PC-9 (cell line): ENCODE measurements around the gene LRRC7. TPM values are rescaled to one million over a fixed set of nuclear protein-coding genes. Genes with fewer than 3 reads are reported as not detected.

ENCODE experiments used
- BruUV-seq: library from RNA; stranded (reverse); fragments of 400-500 nt; replicated peaks from 2 replicates; lab custom pipeline; 2021; lab: Mats Ljungman, UMichigan
- CTCF ChIA-PET: fragments of 300-600 bp; sonication (Branson Sonifier 250); formaldehyde crosslinking; loops from one replicate; lab custom pipeline; 2022; ENCODE audit warnings: antibody characterized with exemption; lab: Charles Lee
- POLR2A ChIA-PET: fragments of 300-600 bp; sonication (Branson Sonifier 250); formaldehyde crosslinking; loops from one replicate; lab custom pipeline; 2022; ENCODE audit warnings: antibody characterized with exemption; ENCODE audit not compliant: unreplicated experiment; lab: Charles Lee
- DNase-seq, 2 experiments: peaks; one replicate each; pipeline versions ENCODE4 v3.0.0 to v3.0.0-alpha.2; 2015 to 2022; ENCODE audit warnings: mixed read lengths in 1 of 2
- H2AFZ ChIP-seq: fragments of 200-600 bp; sonication (generic); 2 replicates; pipeline ENCODE4 v1.8.1; 2017; ENCODE audit warnings: antibody characterized with exemption
- H3F3A ChIP-seq: fragments of 200-600 bp; sonication (generic); 2 replicates; pipeline ENCODE4 v1.8.1; 2017; ENCODE audit warnings: antibody characterized with exemption, mild to moderate bottlenecking, low read depth; ENCODE audit not compliant: insufficient read depth
- H3K27ac ChIP-seq: fragments of 200-600 bp; sonication (generic); 2 replicates; pipeline ENCODE4 v1.6.1; 2016; ENCODE audit warnings: mixed run types
- H3K27me3 ChIP-seq: fragments of 200-600 bp; sonication (generic); 2 replicates; pipeline ENCODE4 v1.6.1; 2016; ENCODE audit warnings: low read depth, mixed run types; ENCODE audit not compliant: insufficient read depth
- H3K36me3 ChIP-seq: fragments of 200-600 bp; sonication (generic); 2 replicates; pipeline ENCODE4 v1.6.1; 2016; ENCODE audit warnings: low read depth, mixed run types
- H3K4me1 ChIP-seq: fragments of 200-600 bp; sonication (generic); replicated peaks from 2 replicates; pipeline ENCODE4 v1.6.1; 2016; ENCODE audit warnings: mixed run types; ENCODE audit not compliant: insufficient read depth
- H3K4me2 ChIP-seq: fragments of 200-600 bp; sonication (generic); 2 replicates; pipeline ENCODE4 v1.6.1; 2017; ENCODE audit warnings: mixed run types
- H3K4me3 ChIP-seq: fragments of 200-600 bp; sonication (generic); 2 replicates; pipeline ENCODE4 v1.6.1; 2016; ENCODE audit warnings: mixed run types
- H3K79me2 ChIP-seq: fragments of 200-600 bp; sonication (generic); 2 replicates; pipeline ENCODE4 v1.6.1; 2017; ENCODE audit warnings: low read depth, mixed run types
- H3K9me2 ChIP-seq: fragments of 200-600 bp; sonication (generic); 2 replicates; pipeline ENCODE4 v1.8.1; 2017; ENCODE audit warnings: mild to moderate bottlenecking; ENCODE audit not compliant: insufficient read depth
- H3K9me3 ChIP-seq: fragments of 200-600 bp; sonication (generic); 2 replicates; pipeline ENCODE4 v1.8.1; 2016; ENCODE audit warnings: low read depth; ENCODE audit not compliant: insufficient read depth
- H4K20me1 ChIP-seq: fragments of 200-600 bp; sonication (generic); 2 replicates; pipeline ENCODE4 v1.8.1; 2017; ENCODE audit not compliant: insufficient read depth
- CTCF ChIP-seq: fragments of 200-600 bp; sonication (generic); conservative IDR thresholded peaks from 2 replicates; pipeline ENCODE4 v1.6.1; 2017; ENCODE audit warnings: mixed run types, antibody characterized with exemption, mild to moderate bottlenecking, moderate library complexity
- EZH2 ChIP-seq: fragments of 200-600 bp; sonication (generic); IDR thresholded peaks from 2 replicates; pipeline ENCODE4 v1.8.0; 2017; ENCODE audit warnings: antibody characterized with exemption, low read depth
- intact Hi-C: fragments of 100-400 bp; cut with micrococcal nuclease; formaldehyde crosslinking; loops from one replicate; pipeline ENCODE4 v1.10.0; 2022; ENCODE audit not compliant: unreplicated experiment
- total RNA-seq: library from RNA; stranded (reverse); gene quantifications from 2 replicates; pipeline ENCODE4 v1.2.3, GENCODE V29; 2021

LRRC7 gene
- total RNA-seq, 1 experiment from 2014 or later, result not detected

- Histone ChIP-seq H3K9me3 (no peaks in the 10 kb centered on the region), H3K4me3 (no peak overlapping the region), H3K4me1 (no peaks in the 10 kb centered on the region), H3K36me3 (no peaks in the 10 kb centered on the region), H3K9me2 (no peaks in the 10 kb centered on the region; the same call in 1 of the 2 replicates), H3K4me2 (no peak overlapping the region), H3K79me2 (no peaks in the 10 kb centered on the region), H2AFZ (no peak overlapping the region), H4K20me1 (no peaks in the 10 kb centered on the region), H3K27me3 (no peaks in the 10 kb centered on the region), H3F3A (no peaks in the 10 kb centered on the region), H3K27ac (no peak overlapping the region)
- CTCF ChIA-PET, result no interaction called here
- BruUV-seq, result no TSS peak
- TF ChIP-seq CTCF, result no peak
- TF ChIP-seq EZH2, result no peak
- POLR2A ChIA-PET, result no interaction called here
- DNase-seq, result no peak
- intact Hi-C loops, result no loop called here
Measured at GRCh38 chr1:70024272-70024671, 456.6 kb downstream of the LRRC7 start.

- no peak overlapping the region for H3K27ac ChIP-seq
- no peak overlapping the region for H2AFZ ChIP-seq
- CTCF ChIA-PET, result interaction anchor here (0.6 kb wide), 1 partner anchor 1208 kb away, joined by 4 read pairs; no protein-coding TSS in a partner anchor
- H3K4me1 ChIP-seq, result no peaks in the 10 kb centered on the region
- DNase-seq, result no peak
- H3K36me3 ChIP-seq, result no peaks in the 10 kb centered on the region
- TF ChIP-seq CTCF (no peak), EZH2 (no peak)
- H3K27me3 ChIP-seq, result no peaks in the 10 kb centered on the region
- H4K20me1 ChIP-seq, result no peaks in the 10 kb centered on the region
- POLR2A ChIA-PET, result no interaction called here
- H3K9me3 ChIP-seq, result no peaks in the 10 kb centered on the region
- H3F3A ChIP-seq, result no peaks in the 10 kb centered on the region
- intact Hi-C loops, result no loop called here
- BruUV-seq, result no TSS peak
- H3K9me2 ChIP-seq, result no peaks in the 10 kb centered on the region; the same call in 1 of the 2 replicates
- no peak overlapping the region for H3K4me2 ChIP-seq
- H3K79me2 ChIP-seq, result no peaks in the 10 kb centered on the region
- H3K4me3 ChIP-seq, result no peak overlapping the region
Measured at GRCh38 chr1:70025052-70025451, 457.3 kb downstream of the LRRC7 start.

GRCh38 chr1:70025846-70026245 lies 458.1 kb downstream of the LRRC7 start:
- Histone ChIP-seq H3K27ac (no peak overlapping the region), H3K36me3 (no peaks in the 10 kb centered on the region), H3K9me3 (no peaks in the 10 kb centered on the region), H3K79me2 (no peaks in the 10 kb centered on the region), H3K4me1 (no peaks in the 10 kb centered on the region), H3K4me3 (no peak overlapping the region), H3K9me2 (no peaks in the 10 kb centered on the region; the same call in 1 of the 2 replicates), H3K4me2 (no peak overlapping the region), H3F3A (no peaks in the 10 kb centered on the region), H4K20me1 (no peaks in the 10 kb centered on the region), H2AFZ (no peak overlapping the region), H3K27me3 (no peaks in the 10 kb centered on the region)
- BruUV-seq, result no TSS peak
- intact Hi-C loops, result no loop called here
- ChIA-PET POLR2A (no interaction called here), CTCF (interaction anchor here (0.6 to 0.7 kb wide), 2 partner anchors 432 to 1209 kb away, joined by 3 to 4 read pairs; no protein-coding TSS in a partner anchor)
- no peak for DNase-seq
- TF ChIP-seq EZH2 (no peak), CTCF (no peak)
